HEK293 (cell line): ENCODE measurements around the gene CFAP53.

Source experiments
- CTCF ChIA-PET: fragments of 350-600 bp; formaldehyde crosslinking; extraction: SDS; loops from one replicate; lab custom pipeline; 2021; ENCODE audit warnings: antibody characterized with exemption; lab: Yijun Ruan, JAX
- POLR2A ChIA-PET: fragments of 300-600 bp; formaldehyde crosslinking; extraction: SDS; loops from one replicate; lab custom pipeline; 2020; ENCODE audit warnings: antibody characterized with exemption, inconsistent platforms; lab: Yijun Ruan, JAX
- H3K27ac ChIP-seq: fragments of 200-500 bp; sonication (Bioruptor generic); 2 replicates; pipeline ENCODE4 v1.5.1; 2014; ENCODE audit warnings: low read depth, low read length, control low read depth, inconsistent platforms; ENCODE audit errors: extremely low read depth
- H3K36me3 ChIP-seq, 2 experiments: fragments of 200-500 bp in 1 of 2; sonication (Bioruptor generic) in 1 of 2; 1 replicate in 1 of 2; 2 replicates in 1 of 2; pipeline ENCODE4 v1.5.1; 2014 to 2017; ENCODE audit warnings: inconsistent platforms in 2 of 2, low read length in 2 of 2; ENCODE audit not compliant: control insufficient read depth in 2 of 2, insufficient read depth in 1 of 2
- H3K4me1 ChIP-seq: fragments of 200-500 bp; sonication (Bioruptor generic); 2 replicates; pipeline ENCODE4 v1.5.1; 2014; ENCODE audit warnings: mild to moderate bottlenecking, low read length, inconsistent platforms; ENCODE audit not compliant: control insufficient read depth, insufficient read depth
- H3K4me3 ChIP-seq: 2 replicates; pipeline ENCODE4 v1.5.1; 2011; ENCODE audit warnings: low read depth, mild to moderate bottlenecking, control low read depth, low read length, moderate library complexity
- H3K9me3 ChIP-seq: fragments of 200-500 bp; sonication (Bioruptor generic); 2 replicates; pipeline ENCODE4 v1.5.1; 2014; ENCODE audit warnings: low read depth, low read length, inconsistent platforms; ENCODE audit not compliant: control insufficient read depth, insufficient read depth
- KLF1 ChIP-seq: fragments of 450-650 bp; formaldehyde crosslinking; IDR thresholded peaks from 2 replicates; pipeline ENCODE4 v1.5.1; 2016; ENCODE audit warnings: missing biosample characterization, missing genetic modification characterization
- KLF10 ChIP-seq: fragments of 450-650 bp; IDR thresholded peaks from 2 replicates; pipeline ENCODE4 v1.5.1; 2018; ENCODE audit warnings: missing biosample characterization, mild to moderate bottlenecking, missing genetic modification characterization
- KLF16 ChIP-seq: fragments of 450-650 bp; formaldehyde crosslinking; IDR thresholded peaks from 2 replicates; pipeline ENCODE4 v1.5.1; 2017; ENCODE audit warnings: missing biosample characterization, missing genetic modification characterization
- PBX3 ChIP-seq: sonication (generic); formaldehyde crosslinking; IDR thresholded peaks from 2 replicates; pipeline ENCODE4 v1.8.1; 2022; ENCODE audit warnings: mild to moderate bottlenecking, moderate library complexity, missing genetic modification reagents
- SCRT1 ChIP-seq: fragments of 450-650 bp; formaldehyde crosslinking; IDR thresholded peaks from 2 replicates; pipeline ENCODE4 v1.5.1; 2016; ENCODE audit warnings: missing biosample characterization, missing genetic modification characterization, borderline replicate concordance
- YY2 ChIP-seq: fragments of 450-650 bp; formaldehyde crosslinking; IDR thresholded peaks from 2 replicates; pipeline ENCODE4 v1.5.1; 2016; ENCODE audit warnings: missing biosample characterization, missing genetic modification characterization
- ZBTB21 ChIP-seq: fragments of 450-650 bp; formaldehyde crosslinking; IDR thresholded peaks from 2 replicates; pipeline ENCODE4 v1.5.1; 2017; ENCODE audit warnings: missing biosample characterization, missing genetic modification characterization
- ZBTB26 ChIP-seq: fragments of 450-650 bp; formaldehyde crosslinking; optimal IDR thresholded peaks from 2 replicates; pipeline ENCODE3; 2016; ENCODE audit warnings: missing biosample characterization, mild to moderate bottlenecking, missing genetic modification characterization
- ZEB2 ChIP-seq: fragments of 450-650 bp; formaldehyde crosslinking; IDR thresholded peaks from 2 replicates; pipeline ENCODE4 v1.5.1; 2016; ENCODE audit warnings: missing biosample characterization, missing genetic modification characterization
- ZNF112 ChIP-seq: fragments of 450-650 bp; formaldehyde crosslinking; IDR thresholded peaks from 2 replicates; pipeline ENCODE4 v1.5.0; 2017; ENCODE audit warnings: missing biosample characterization, missing genetic modification characterization
- ZNF146 ChIP-seq: fragments of 450-650 bp; formaldehyde crosslinking; IDR thresholded peaks from 2 replicates; pipeline ENCODE4 v1.5.1; 2016; ENCODE audit warnings: missing biosample characterization, missing genetic modification characterization
- ZNF148 ChIP-seq: fragments of 450-650 bp; formaldehyde crosslinking; IDR thresholded peaks from 2 replicates; pipeline ENCODE4 v1.5.0; 2017; ENCODE audit warnings: missing biosample characterization, missing genetic modification characterization, borderline replicate concordance
- ZNF169 ChIP-seq: fragments of 450-650 bp; formaldehyde crosslinking; IDR thresholded peaks from 2 replicates; pipeline ENCODE4 v1.5.1; 2016; ENCODE audit warnings: missing biosample characterization, missing genetic modification characterization
- ZNF335 ChIP-seq: fragments of 450-650 bp; formaldehyde crosslinking; conservative IDR thresholded peaks from 2 replicates; pipeline ENCODE4 v1.5.1; 2016; ENCODE audit warnings: missing biosample characterization, missing genetic modification characterization
- ZNF37A ChIP-seq: fragments of 450-650 bp; IDR thresholded peaks from 2 replicates; pipeline ENCODE4 v1.5.1; 2018; ENCODE audit warnings: missing biosample characterization, missing genetic modification characterization
- ZNF398 ChIP-seq: fragments of 450-650 bp; formaldehyde crosslinking; IDR thresholded peaks from 2 replicates; pipeline ENCODE4 v1.5.1; 2017; ENCODE audit warnings: missing biosample characterization, missing genetic modification characterization
- ZNF416 ChIP-seq: fragments of 450-650 bp; formaldehyde crosslinking; IDR thresholded peaks from 2 replicates; pipeline ENCODE4 v1.5.1; 2016; ENCODE audit warnings: missing biosample characterization, missing genetic modification characterization
- ZNF544 ChIP-seq: fragments of 450-650 bp; formaldehyde crosslinking; IDR thresholded peaks from 2 replicates; pipeline ENCODE4 v1.5.0; 2017; ENCODE audit warnings: missing biosample characterization, missing genetic modification characterization
- ZNF585B ChIP-seq: fragments of 450-650 bp; formaldehyde crosslinking; IDR thresholded peaks from 2 replicates; pipeline ENCODE4 v1.5.1; 2016; ENCODE audit warnings: missing biosample characterization, missing genetic modification characterization
- ZNF792 ChIP-seq: fragments of 450-650 bp; formaldehyde crosslinking; IDR thresholded peaks from 2 replicates; pipeline ENCODE4 v1.5.1; 2016; ENCODE audit warnings: missing biosample characterization, missing genetic modification characterization
- ZSCAN5A ChIP-seq: fragments of 450-650 bp; formaldehyde crosslinking; IDR thresholded peaks from 2 replicates; pipeline ENCODE4 v1.5.1; 2016; ENCODE audit warnings: missing biosample characterization, missing genetic modification characterization

Gene CFAP53

GRCh38 chr18:50196261-50196660 lies 70.0 kb downstream of the CFAP53 start (continued):
- TF ChIP-seq ZSCAN5A (tag by site-specific recombination) (no peak), ZBTB26 (no peak), YY2 (tag by site-specific recombination) (no peak), ZNF585B (tag by site-specific recombination) (no peak)
- TF ChIP-seq, all 188 proteins: peak for 0

- ChIA-PET POLR2A (interaction anchor here (0.5 kb wide), 2 partner anchors 12 to 53 kb away, joined by 3 to 4 read pairs; no protein-coding TSS in a partner anchor), CTCF (interaction anchor here (0.5 to 2.9 kb wide), 22 partner anchors 9 to 1259 kb away, joined by 3 to 14 read pairs (median 4); no protein-coding TSS in a partner anchor)
- Histone ChIP-seq H3K36me3 (no peaks in the 10 kb centered on the region), H3K9me3 (no peaks in the 10 kb centered on the region), H3K27ac (no peak overlapping the region), H3K4me3 (no peak overlapping the region), H3K4me1 (no peaks in the 10 kb centered on the region)
- TF ChIP-seq ZNF148 (tag by site-specific recombination): no peak
- peak; percentile 57; the same call in 1 of the 2 replicates for TF ChIP-seq ZNF335 (tag by site-specific recombination)
Observed at GRCh38 chr18:50195689-50196088, 70.6 kb downstream of the CFAP53 start.

GRCh38 chr18:50194631-50195532 lies 71.4 kb downstream of the CFAP53 start, which contains the start of gene MYO5B:
Gene MYO5B (minus strand): TSS chr18:50195147. CDS start chr18:50194793, 354 bp downstream.
- no peaks in the 10 kb centered on the region for H3K36me3 ChIP-seq
- ChIA-PET POLR2A (interaction anchor here (0.5 kb wide), 2 partner anchors 11 to 54 kb away, joined by 3 to 4 read pairs; no protein-coding TSS in a partner anchor), CTCF (interaction anchor here (0.6 to 2.9 kb wide), 25 partner anchors 8 to 685 kb away, joined by 3 to 14 read pairs (median 4); no protein-coding TSS in a partner anchor)
- peak within 1 kb of the TSS; percentile 66 for H3K4me3 ChIP-seq
- H3K9me3 ChIP-seq: no peaks in the 10 kb centered on the region
- H3K27ac ChIP-seq: peak within 1 kb of the TSS; percentile 56; the same call in 1 of the 2 replicates
- no peaks in the 10 kb centered on the region for H3K4me1 ChIP-seq
- no peak for TF ChIP-seq SCRT1 (tag by site-specific recombination)
- TF ChIP-seq ZNF37A (tag by site-specific recombination): no peak
- 0 out of 2 replicates have a peak, but pooled peaks have one; percentile 31 for TF ChIP-seq KLF10
- no peak for TF ChIP-seq KLF16 (tag by site-specific recombination)
- TF ChIP-seq ZNF544: no peak
- peak; percentile 63 for TF ChIP-seq ZBTB26
- TF ChIP-seq ZNF112 (tag by site-specific recombination): no peak
- TF ChIP-seq ZNF792 (tag by site-specific recombination): no peak
- no peak for TF ChIP-seq ZNF416 (tag by site-specific recombination)
- TF ChIP-seq ZNF146 (tag by site-specific recombination): no peak
- TF ChIP-seq ZNF169 (tag by site-specific recombination): no peak
- TF ChIP-seq ZNF398 (tag by site-specific recombination): peak; percentile 68; the same call in 1 of the 2 replicates
- no peak for TF ChIP-seq YY2 (tag by site-specific recombination)
- TF ChIP-seq ZBTB21 (tag by site-specific recombination): no peak
- TF ChIP-seq KLF1 (tag by site-specific recombination): no peak
- peak; percentile 64; the same call in 1 of the 2 replicates for TF ChIP-seq PBX3 (CRISPR knock-in tag)
- peak; percentile 60; the same call in 1 of the 2 replicates for TF ChIP-seq ZEB2 (tag by site-specific recombination)
